Peyer's patch (tissue), 4 donors: ENCODE data around the gene SULT1C3.

Source experiments
- POLR2A ChIP-seq, 2 donors: fragments of 450-650 bp; IDR thresholded peaks; one replicate each; pipeline ENCODE4 v1.5.1; 2017; ENCODE audit warnings: antibody characterized with exemption in 2 of 2, mild to moderate bottlenecking in 2 of 2, moderate library complexity in 2 of 2
- TF ChIP-seq, protein P1 (sequence below), 6 experiments: fragments of 450-650 bp in 4 of 6; fragments of 200-600 bp in 2 of 6; sonication (generic) in 1 of 6; IDR thresholded peaks; one replicate each; pipeline ENCODE4 v1.5.1; 2017 to 2019; ENCODE audit warnings: antibody characterized with exemption in 6 of 6, mild to moderate bottlenecking in 3 of 6, moderate library complexity in 1 of 6

DNA sequence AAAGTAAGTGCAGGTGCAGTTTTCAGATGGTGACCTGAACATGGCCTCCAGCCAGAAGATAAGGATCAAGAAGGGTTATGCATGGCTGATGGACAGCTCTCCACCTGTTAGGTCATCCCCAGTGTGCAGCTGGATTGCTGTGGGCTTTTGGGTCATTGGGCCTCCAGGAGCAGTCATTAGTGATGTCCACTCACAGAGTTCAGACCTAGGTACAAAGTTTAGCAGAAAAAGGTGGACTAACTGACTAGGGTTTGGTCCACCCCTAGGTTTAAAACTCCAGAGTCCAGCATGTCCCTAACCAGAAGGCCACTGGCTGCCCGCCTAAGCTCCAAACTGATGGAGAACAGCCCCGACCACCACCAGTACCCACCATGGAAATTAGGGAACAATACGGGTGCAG lies 30.6 kb downstream of the SULT1C3 start:
- TF ChIP-seq, protein P1, sequence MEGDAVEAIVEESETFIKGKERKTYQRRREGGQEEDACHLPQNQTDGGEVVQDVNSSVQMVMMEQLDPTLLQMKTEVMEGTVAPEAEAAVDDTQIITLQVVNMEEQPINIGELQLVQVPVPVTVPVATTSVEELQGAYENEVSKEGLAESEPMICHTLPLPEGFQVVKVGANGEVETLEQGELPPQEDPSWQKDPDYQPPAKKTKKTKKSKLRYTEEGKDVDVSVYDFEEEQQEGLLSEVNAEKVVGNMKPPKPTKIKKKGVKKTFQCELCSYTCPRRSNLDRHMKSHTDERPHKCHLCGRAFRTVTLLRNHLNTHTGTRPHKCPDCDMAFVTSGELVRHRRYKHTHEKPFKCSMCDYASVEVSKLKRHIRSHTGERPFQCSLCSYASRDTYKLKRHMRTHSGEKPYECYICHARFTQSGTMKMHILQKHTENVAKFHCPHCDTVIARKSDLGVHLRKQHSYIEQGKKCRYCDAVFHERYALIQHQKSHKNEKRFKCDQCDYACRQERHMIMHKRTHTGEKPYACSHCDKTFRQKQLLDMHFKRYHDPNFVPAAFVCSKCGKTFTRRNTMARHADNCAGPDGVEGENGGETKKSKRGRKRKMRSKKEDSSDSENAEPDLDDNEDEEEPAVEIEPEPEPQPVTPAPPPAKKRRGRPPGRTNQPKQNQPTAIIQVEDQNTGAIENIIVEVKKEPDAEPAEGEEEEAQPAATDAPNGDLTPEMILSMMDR (IDR thresholded peaks at IDR 0.05) = no peak
- TF ChIP-seq POLR2A (IDR thresholded peaks at IDR 0.05) = no peak
